NT2/D1 (cell line): ENCODE data around the gene EPB41L2.
A peak's percentile ranks its signal among the peaks of the same experiment; 100 is the strongest.

Experiments used
- DNase-seq: peaks from one replicate; pipeline ENCODE4 v3.0.0-alpha.2; 2011; ENCODE audit warnings: low read depth, low spot score
- H3K27me3 ChIP-seq: 2 replicates; pipeline ENCODE4 v1.6.0; 2011; ENCODE audit warnings: mild to moderate bottlenecking; ENCODE audit not compliant: insufficient read length, insufficient read depth
- H3K36me3 ChIP-seq: 2 replicates; pipeline ENCODE4 v1.6.1; 2011; ENCODE audit warnings: mild to moderate bottlenecking, low read length, mixed read lengths; ENCODE audit not compliant: insufficient read depth, insufficient read length
- H3K4me1 ChIP-seq: 2 replicates; pipeline ENCODE4 v1.5.1; 2011; ENCODE audit not compliant: insufficient read depth, insufficient read length
- H3K4me3 ChIP-seq: 2 replicates; pipeline ENCODE4 v1.5.1; 2011; ENCODE audit warnings: low read depth; ENCODE audit not compliant: insufficient read length
- H3K9ac ChIP-seq: 2 replicates; pipeline ENCODE4 v1.6.0; 2011; ENCODE audit warnings: low read depth; ENCODE audit not compliant: insufficient read length
- H3K9me3 ChIP-seq: 2 replicates; pipeline ENCODE4 v1.5.1; 2011; ENCODE audit warnings: mild to moderate bottlenecking, low read length; ENCODE audit not compliant: insufficient read depth
- SUZ12 ChIP-seq: IDR thresholded peaks from 2 replicates; pipeline ENCODE4 v1.6.1; 2011; ENCODE audit not compliant: insufficient read length, insufficient read depth; ENCODE audit errors: extremely low read depth
- YY1 ChIP-seq: IDR thresholded peaks from 2 replicates; pipeline ENCODE4 v1.6.1; 2011; ENCODE audit not compliant: insufficient read length, insufficient read depth
- ZNF274 ChIP-seq: IDR thresholded peaks from 2 replicates; pipeline ENCODE4 v1.6.1; 2011; ENCODE audit warnings: mild to moderate bottlenecking, low read depth, low read length

EPB41L2 gene

DNA sequence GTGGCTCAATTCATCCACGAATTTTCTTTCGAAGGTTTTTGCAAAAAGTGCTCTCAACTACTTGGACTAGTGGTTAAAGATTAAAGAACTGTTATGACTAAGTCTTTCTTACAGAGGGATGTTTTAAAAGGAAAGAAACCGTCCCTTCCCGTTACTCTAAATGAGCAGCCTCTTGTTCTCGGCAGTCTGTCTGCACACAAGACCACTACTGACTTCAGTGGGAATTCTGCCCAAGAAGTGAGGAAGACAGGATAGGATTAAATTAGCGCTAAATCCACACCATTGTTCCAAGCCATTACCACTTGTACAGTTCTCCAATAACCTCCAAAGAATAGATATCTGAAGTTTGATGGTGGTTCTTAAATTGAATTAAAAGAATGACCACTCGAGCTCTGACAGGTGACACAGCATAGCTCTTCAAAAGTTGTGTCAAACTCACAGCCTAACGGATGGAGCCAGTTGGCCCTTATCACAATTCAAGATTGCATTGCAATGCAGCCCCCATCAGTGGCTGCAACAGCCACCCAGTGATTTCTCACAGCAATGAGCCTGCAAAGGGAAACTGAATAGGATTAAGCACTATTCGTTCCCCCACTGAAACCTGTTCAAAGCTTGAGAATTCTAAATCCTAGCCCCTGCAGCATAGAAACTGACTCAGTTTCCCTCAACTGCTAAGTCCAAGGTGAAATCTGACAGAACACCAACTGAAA is 1.8 kb downstream of the EPB41L2 start:
- H3K9me3 ChIP-seq = peaks cover 11% of the 10 kb centered on the region
- no peak overlapping the region for H3K9ac ChIP-seq
- peak overlapping the region; percentile 72 for H3K4me3 ChIP-seq
- no peaks in the 10 kb centered on the region for H3K4me1 ChIP-seq
- no peak for DNase-seq
- H3K36me3 ChIP-seq = no peaks in the 10 kb centered on the region
- H3K27me3 ChIP-seq = no peaks in the 10 kb centered on the region
- TF ChIP-seq ZNF274 = no peak
- no peak for TF ChIP-seq YY1
- TF ChIP-seq SUZ12 = no peak

DNA sequence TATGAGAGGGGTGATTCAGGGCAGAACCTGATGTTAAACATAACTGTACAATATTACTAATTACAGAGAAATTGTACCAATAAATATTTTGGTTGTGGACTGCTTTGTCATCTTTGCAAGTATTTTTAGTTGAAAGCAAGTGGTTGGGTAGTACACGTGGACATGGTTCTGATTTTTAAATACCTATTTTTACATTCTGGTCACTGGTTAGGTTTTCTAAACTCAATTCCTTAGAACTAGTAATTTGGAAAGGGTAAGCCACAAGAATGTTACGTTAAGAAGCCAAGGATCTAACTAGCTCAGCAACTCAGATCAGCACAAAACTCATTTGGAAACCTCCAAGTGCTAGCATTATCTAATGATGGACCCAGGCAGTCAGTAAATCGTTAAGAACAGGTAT is 2.7 kb downstream of the EPB41L2 start:
- no peak for DNase-seq
- no peaks in the 10 kb centered on the region for H3K36me3 ChIP-seq

DNA sequence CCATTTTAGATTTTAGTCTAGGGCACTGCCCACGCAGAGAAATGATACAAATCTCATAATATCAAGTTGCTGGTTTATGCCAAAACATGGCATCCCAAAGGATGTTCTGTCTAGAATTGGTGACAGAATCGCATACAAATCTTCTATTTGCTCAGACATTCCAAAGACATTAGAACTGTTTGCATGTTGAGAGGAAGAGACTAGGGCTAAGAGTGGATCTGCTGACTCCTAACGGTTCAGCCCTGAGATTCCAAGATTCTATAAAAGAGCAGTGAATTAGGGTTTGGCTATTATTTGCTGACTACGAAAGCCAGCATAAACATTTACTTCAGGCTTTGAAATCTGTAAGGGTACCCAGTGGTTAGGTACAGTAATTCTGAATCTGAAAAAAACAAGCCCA is 3.6 kb downstream of the EPB41L2 start:
- Histone ChIP-seq H3K4me1 (no peaks in the 10 kb centered on the region), H3K9me3 (peaks cover 28% of the 10 kb centered on the region), H3K9ac (no peak overlapping the region), H3K4me3 (no peak overlapping the region), H3K27me3 (no peaks in the 10 kb centered on the region), H3K36me3 (no peaks in the 10 kb centered on the region)
- no peak for TF ChIP-seq SUZ12
- no peak for TF ChIP-seq ZNF274
- TF ChIP-seq YY1 = no peak
- DNase-seq = no peak

More for the DNA sequence above, 2.7 kb downstream of the EPB41L2 start:
- TF ChIP-seq SUZ12 (no peak), YY1 (no peak), ZNF274 (no peak)
- Histone ChIP-seq H3K4me3 (no peak overlapping the region), H3K9ac (no peak overlapping the region), H3K9me3 (peaks cover 20% of the 10 kb centered on the region), H3K27me3 (no peaks in the 10 kb centered on the region), H3K4me1 (no peaks in the 10 kb centered on the region)

DNA sequence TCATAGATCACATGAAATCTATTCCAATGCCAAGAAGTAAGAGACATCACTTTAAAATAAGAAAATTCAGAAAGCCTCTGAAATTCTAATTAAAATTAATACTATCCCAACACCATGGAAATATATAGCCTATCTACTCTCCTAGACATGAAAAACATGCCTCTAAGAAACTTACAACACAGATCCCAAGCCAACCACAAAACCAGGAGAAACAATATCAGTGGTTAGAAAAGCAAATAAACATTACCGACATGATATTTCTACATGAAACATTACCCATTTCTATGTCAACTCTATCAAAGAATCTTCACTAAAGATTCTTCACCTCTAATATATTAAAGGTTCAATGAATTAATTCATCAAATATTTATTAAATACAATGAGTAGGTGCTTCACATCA is 4.8 kb downstream of the EPB41L2 start:
- no peaks in the 10 kb centered on the region for H3K27me3 ChIP-seq
- H3K9me3 ChIP-seq = peaks cover 40% of the 10 kb centered on the region
- TF ChIP-seq YY1 = no peak
- TF ChIP-seq ZNF274 = no peak
- TF ChIP-seq SUZ12 = no peak
- no peaks in the 10 kb centered on the region for H3K4me1 ChIP-seq
- H3K4me3 ChIP-seq = no peak overlapping the region
- H3K36me3 ChIP-seq = peaks cover 8% of the 10 kb centered on the region
- DNase-seq = no peak
- H3K9ac ChIP-seq = no peak overlapping the region

DNA sequence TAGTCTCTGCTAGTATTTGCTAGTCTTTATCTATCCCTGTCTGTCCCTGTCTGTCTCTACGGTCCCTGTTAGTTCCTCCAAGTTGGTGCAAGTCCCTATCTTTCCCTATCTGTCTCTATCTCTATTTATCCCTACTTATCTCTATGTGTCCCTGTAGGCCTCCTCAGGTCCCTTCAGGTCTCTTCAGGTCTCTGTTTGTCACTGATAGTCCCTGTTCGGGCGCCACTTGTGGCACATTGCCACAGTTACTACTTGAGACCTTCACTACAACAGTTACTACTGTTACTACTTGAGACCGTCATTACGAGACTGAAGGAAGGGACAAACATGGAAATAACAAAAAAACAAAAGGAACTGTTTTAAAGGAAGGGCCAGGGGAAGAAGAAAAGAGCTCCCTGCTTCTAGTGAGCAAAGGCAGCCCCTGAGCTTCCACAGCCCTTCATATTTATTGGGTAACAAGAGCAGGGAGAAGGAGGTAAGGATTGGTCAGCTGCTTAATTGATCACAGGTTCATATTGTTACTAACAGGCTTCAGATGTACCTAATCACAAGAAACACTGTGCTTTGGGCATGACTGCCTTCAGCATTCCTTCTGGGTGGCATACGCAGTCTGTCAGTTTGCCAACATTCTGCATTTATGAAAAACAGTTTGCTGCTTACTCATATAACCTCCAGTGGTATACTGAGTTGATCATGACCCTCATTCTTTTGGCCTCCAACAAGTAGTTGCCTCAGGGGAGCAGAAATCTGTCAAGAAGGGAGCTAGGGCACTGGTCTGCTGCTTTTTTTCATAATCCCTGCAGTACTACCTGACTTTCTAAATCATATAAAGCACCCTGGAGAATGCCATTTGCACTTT is 8.4 kb downstream of the EPB41L2 start:
- Histone ChIP-seq H3K9me3 (peaks cover 40% of the 10 kb centered on the region), H3K27me3 (no peaks in the 10 kb centered on the region), H3K36me3 (peaks cover 8% of the 10 kb centered on the region), H3K9ac (no peak overlapping the region), H3K4me3 (no peak overlapping the region), H3K4me1 (no peaks in the 10 kb centered on the region)
- DNase-seq = no peak
- no peak for TF ChIP-seq SUZ12
- TF ChIP-seq YY1 = no peak
- no peak for TF ChIP-seq ZNF274

DNA sequence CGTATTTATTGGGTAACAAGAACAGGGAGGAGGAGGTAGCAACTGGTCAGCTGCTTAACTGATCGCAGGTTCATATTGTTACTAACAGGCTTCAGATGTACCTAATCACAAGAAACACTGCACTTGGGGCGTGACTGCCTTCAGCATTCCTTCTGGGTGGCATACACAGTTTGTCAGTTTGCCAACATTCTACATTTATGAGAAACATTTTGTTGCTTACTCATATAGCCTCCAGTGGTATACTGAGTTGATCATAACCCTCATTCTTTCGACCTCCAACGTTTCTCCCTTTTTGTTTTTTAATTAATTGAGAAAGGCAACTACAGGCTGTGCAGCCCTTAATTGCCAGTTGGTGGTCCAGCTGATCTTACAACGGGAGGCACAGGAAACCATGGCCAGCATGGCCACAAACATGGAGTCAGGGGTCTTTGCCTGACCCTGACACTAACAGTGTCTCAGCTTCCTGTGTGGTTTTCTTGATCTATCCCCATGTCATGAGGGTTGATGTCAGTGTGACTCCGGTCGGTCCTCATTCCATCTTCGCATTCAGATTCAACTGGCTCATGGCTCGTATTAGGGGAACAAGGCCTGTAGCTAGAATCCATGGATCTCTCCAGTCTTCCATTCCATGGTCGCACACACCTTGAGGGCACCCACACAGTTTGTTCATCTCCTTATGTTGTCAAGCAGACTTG is 9.4 kb downstream of the EPB41L2 start:
- peaks cover 8% of the 10 kb centered on the region for H3K36me3 ChIP-seq
- H3K4me3 ChIP-seq = no peak overlapping the region
- no peak overlapping the region for H3K9ac ChIP-seq
- peaks cover 40% of the 10 kb centered on the region for H3K9me3 ChIP-seq
- DNase-seq = no peak
- TF ChIP-seq ZNF274 (no peak), YY1 (no peak), SUZ12 (no peak)
- no peaks in the 10 kb centered on the region for H3K27me3 ChIP-seq
- no peaks in the 10 kb centered on the region for H3K4me1 ChIP-seq
